Naive B cell (primary cell): ENCODE results near the gene B4GALNT3. TPM values are rescaled to one million over a fixed set of nuclear protein-coding genes. Genes with fewer than 3 reads are reported as not detected.

ENCODE experiments used
- ATAC-seq, 2 donors: fragments of 150-1000 bp; cut with Tn5 transposase; 2 replicates each; pipeline ENCODE4 v1.10.0; 2021; ENCODE audit warnings: low read depth in 2 of 2, mild to moderate bottlenecking in 2 of 2, moderate library complexity in 2 of 2
- DNase-seq: peaks from one replicate; pipeline ENCODE4 v3.0.0; 2022
- H3K27ac Mint-ChIP-seq, 6 donors: one replicate each; pipeline ENCODE4 v1.8.0; 2020 to 2022; ENCODE audit warnings: mild to moderate bottlenecking in 6 of 6, mixed read lengths in 6 of 6, moderate library complexity in 5 of 6, inconsistent platforms in 2 of 6
- H3K27me3 Mint-ChIP-seq, 3 donors: one replicate each; pipeline ENCODE4 v1.8.0; 2021 to 2022; ENCODE audit warnings: mixed read lengths in 3 of 3, mild to moderate bottlenecking in 1 of 3
- H3K36me3 Mint-ChIP-seq, 2 donors: one replicate each; pipeline ENCODE4 v1.8.0; 2020 to 2022; ENCODE audit warnings: mixed read lengths in 2 of 2, inconsistent platforms in 1 of 2, mild to moderate bottlenecking in 1 of 2
- H3K4me1 Mint-ChIP-seq, 3 donors: one replicate each; pipeline ENCODE4 v1.8.0; 2020 to 2022; ENCODE audit warnings: mixed read lengths in 3 of 3, inconsistent platforms in 1 of 3, mild to moderate bottlenecking in 1 of 3, moderate library complexity in 1 of 3
- H3K4me3 Mint-ChIP-seq, 8 donors: one replicate each; pipeline ENCODE4 v1.8.0; 2020 to 2022; ENCODE audit warnings: mild to moderate bottlenecking in 8 of 8, mixed read lengths in 8 of 8, moderate library complexity in 8 of 8, inconsistent platforms in 2 of 8
- H3K9me3 Mint-ChIP-seq, 7 donors: one replicate each; pipeline ENCODE4 v1.8.0; 2020 to 2022; ENCODE audit warnings: mixed read lengths in 7 of 7, mild to moderate bottlenecking in 5 of 7, inconsistent platforms in 2 of 7, moderate library complexity in 1 of 7
- polyA plus RNA-seq, 6 donors: library from polyadenylated mRNA; unstranded; fragments of 300-500 nt; fragmentation: Illumina TruSeq; gene quantifications; one replicate each; pipeline ENCODE4 v1.2.3, GENCODE V29; 2021; ENCODE audit warnings: low read depth in 6 of 6

The B4GALNT3 gene
- polyA plus RNA-seq, 6 donors from 2014 or later: 0.05 to 0.35 (median 0.29) TPM; not detected in 3

DNA sequence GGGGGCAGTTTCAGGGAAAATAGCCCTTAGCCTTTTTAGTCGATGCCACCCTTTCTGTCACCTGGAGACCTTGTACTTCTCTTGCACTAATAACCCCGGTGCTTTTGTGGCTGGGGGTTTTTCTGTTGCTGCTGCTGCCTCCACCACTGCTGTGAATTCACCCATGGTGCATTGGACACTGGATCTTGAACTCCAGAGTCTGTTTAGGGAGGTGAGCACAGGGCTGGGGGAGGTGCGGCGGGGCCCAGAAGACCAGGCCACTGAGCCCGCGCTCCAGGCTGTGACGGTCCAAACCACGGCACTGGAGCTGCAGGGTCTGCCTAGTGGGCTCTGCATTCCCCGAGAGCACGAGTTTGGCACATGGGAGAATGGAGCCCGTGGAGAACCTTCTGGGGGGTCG lies 102.9 kb downstream of the B4GALNT3 start:
- ATAC-seq (no peak), DNase-seq (no peak)
- H3K9me3 Mint-ChIP-seq: no peaks in the 10 kb centered on the region
- H3K4me1 Mint-ChIP-seq: peaks cover 27 to 32% (median 32%) of the 10 kb centered on the region in 3 donors
- H3K27me3 Mint-ChIP-seq: peaks cover 4 to 7% (median 6%) of the 10 kb centered on the region in 3 donors
- H3K27ac Mint-ChIP-seq: peak overlapping the region in 1 of 6 donors; percentile 42
- H3K4me3 Mint-ChIP-seq: peak overlapping the region in 1 of 8 donors; percentile 22
- no peaks in the 10 kb centered on the region for H3K36me3 Mint-ChIP-seq

DNA sequence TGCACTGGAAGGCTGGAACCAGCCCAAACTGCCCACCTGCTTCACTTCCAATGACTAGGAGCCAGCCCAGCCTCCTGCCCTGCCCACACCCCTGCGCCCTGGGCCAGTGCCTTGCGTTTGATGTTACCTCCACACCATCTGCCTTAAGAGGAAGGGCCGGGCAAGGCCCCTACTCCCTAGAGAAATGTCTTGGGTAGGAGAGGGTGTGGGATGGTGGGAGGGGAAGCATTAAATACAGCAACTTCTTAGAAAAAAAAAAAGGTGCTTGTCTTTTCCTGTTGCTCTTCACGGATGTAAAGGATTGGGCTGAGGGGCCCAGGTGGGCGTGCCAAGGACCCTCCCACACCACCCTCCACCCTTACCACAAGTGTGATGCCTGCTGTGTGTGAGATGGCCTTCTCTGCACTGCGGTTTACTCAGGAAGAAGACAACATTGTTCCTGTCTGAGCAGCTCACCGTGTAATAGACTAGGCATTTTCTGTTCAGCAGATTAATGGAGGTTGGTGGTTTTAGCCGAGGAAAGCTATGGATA lies 103.6 kb downstream of the B4GALNT3 start:
- no peak for DNase-seq

DNA sequence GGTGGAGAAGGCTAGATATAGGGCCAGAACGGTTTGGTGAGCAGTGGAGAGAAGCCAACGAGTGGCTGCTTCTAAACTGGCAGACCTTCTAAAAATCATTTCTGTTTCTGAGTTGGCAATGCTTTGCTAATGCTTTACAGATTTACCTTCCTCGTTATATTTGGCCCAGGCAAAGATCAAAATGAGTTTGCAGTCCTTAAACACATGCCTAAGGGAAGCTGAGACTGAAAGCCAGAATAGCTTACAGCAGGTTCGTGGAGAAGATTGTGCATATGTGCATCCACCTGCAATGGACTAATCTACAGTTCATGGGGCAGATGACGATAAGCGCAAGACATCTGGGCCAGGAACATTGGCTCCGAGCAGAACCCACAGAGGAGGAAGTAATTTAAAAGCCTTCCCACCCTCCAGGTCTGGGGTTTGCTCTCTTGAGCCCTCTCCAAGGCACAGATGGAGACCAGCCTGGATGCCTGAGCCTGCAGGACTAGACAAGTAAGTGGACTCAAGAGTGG lies 104.1 kb downstream of the B4GALNT3 start:
- Mint-ChIP-seq H3K27ac (peak overlapping the region in 4 of 6 donors; percentile 27 to 59 (median 45)), H3K4me3 (peak overlapping the region in 7 of 8 donors; percentile 33 to 84 (median 75)), H3K4me1 (peaks cover 27 to 32% (median 32%) of the 10 kb centered on the region in 3 donors), H3K36me3 (no peaks in the 10 kb centered on the region), H3K27me3 (peaks cover 4 to 7% (median 5%) of the 10 kb centered on the region in 3 donors), H3K9me3 (no peaks in the 10 kb centered on the region)
- no peak for DNase-seq
- peak; percentile 45 to 60 for ATAC-seq

More for the DNA sequence above, 103.6 kb downstream of the B4GALNT3 start:
- Mint-ChIP-seq H3K27me3 (peaks cover 4 to 7% (median 6%) of the 10 kb centered on the region in 3 donors), H3K4me1 (peaks cover 27 to 32% (median 32%) of the 10 kb centered on the region in 3 donors), H3K9me3 (no peaks in the 10 kb centered on the region), H3K4me3 (peak overlapping the region in 6 of 8 donors; percentile 53 to 84 (median 75)), H3K36me3 (no peaks in the 10 kb centered on the region), H3K27ac (peak overlapping the region in 4 of 6 donors; percentile 15 to 59 (median 40))
- peak; percentile 53 to 56 for ATAC-seq

DNA sequence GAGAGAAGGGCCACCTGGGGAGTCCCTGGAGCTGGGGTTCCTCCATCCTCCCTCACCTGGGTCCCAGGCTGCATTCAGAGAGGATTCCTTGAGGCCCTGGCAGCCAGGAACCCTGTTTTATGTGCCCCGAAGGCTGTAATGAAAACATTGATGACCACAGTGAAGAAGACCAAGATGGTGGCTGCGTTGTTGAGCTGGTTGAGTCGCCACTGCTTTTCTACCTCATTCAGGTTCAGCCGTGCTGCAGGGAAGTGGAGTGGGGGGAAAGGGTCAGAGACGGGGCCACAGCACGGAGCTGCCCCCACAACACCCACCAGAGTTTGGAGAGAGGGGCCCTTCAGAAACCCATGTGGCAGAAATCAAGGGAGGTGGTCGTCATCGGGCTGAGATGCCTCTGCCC lies 105.4 kb downstream of the B4GALNT3 start:
- no peak overlapping the region for H3K4me3 Mint-ChIP-seq
- no peak for DNase-seq
- ATAC-seq: no peak
- H3K27me3 Mint-ChIP-seq: peaks cover 0 to 2% (median 2%) of the 10 kb centered on the region in 3 donors
- H3K36me3 Mint-ChIP-seq: no peaks in the 10 kb centered on the region
- H3K9me3 Mint-ChIP-seq: no peaks in the 10 kb centered on the region
- H3K4me1 Mint-ChIP-seq: peaks cover 23 to 35% (median 27%) of the 10 kb centered on the region in 3 donors
- peak overlapping the region in 1 of 6 donors; percentile 82 for H3K27ac Mint-ChIP-seq

DNA sequence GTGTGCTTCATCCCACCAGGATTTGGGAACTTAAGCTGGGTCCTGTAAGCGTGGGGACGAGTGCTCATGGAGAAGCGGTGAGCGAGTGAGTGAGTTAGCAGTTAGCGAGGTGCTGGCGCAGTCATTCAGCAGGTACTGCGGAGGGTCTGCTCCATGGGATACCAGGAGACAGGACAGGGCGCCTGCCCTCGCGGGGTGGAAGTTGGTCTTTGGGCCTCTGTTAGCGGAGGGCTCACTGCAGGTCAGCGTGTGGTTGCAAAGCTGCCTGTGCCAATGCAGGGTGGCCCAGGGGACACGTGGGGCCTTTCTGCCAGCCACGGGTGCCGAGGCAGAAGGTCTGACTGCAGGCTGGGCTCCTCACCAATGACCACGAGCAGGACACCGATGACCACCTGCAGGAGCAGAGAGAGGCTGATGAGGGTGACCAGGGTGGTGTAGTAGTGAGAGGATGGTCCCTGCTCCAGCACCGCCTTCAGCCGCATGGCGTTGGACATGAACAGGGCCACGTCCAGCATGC lies 105.9 kb downstream of the B4GALNT3 start:
- no peaks in the 10 kb centered on the region for H3K36me3 Mint-ChIP-seq
- ATAC-seq (no peak), DNase-seq (no peak)
- no peak overlapping the region for H3K4me3 Mint-ChIP-seq
- H3K9me3 Mint-ChIP-seq: no peaks in the 10 kb centered on the region
- H3K27ac Mint-ChIP-seq: peak overlapping the region in 2 of 6 donors; percentile 26 to 82
- peaks cover 23 to 35% (median 27%) of the 10 kb centered on the region in 3 donors for H3K4me1 Mint-ChIP-seq
- H3K27me3 Mint-ChIP-seq: no peaks in the 10 kb centered on the region

DNA sequence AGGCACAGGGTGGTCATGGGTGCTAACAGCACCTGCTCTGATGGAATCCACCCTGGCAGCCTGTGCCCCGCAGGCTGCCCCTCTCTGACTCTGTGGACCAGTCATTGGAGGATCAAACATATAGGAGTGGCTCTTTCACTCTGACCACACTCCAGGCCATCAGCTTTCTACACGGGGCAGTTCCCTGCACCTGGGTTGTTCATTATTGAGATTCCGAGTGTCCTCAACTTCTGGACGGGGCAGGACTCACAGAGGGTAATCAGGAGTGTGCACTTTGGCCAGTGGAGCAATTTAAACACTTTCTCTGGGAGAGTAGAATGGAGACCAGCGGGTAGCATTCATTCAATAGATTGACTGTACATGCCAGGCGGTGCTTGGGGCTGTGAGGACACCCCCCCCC lies 108.7 kb downstream of the B4GALNT3 start:
- no peaks in the 10 kb centered on the region for H3K27me3 Mint-ChIP-seq
- H3K4me3 Mint-ChIP-seq: peak overlapping the region in 1 of 8 donors; percentile 55
- H3K9me3 Mint-ChIP-seq: no peaks in the 10 kb centered on the region
- DNase-seq (no peak), ATAC-seq (no peak)
- peak overlapping the region in 1 of 6 donors; percentile 84 for H3K27ac Mint-ChIP-seq
- no peaks in the 10 kb centered on the region for H3K36me3 Mint-ChIP-seq
- peaks cover 10 to 15% (median 10%) of the 10 kb centered on the region in 3 donors for H3K4me1 Mint-ChIP-seq

DNA sequence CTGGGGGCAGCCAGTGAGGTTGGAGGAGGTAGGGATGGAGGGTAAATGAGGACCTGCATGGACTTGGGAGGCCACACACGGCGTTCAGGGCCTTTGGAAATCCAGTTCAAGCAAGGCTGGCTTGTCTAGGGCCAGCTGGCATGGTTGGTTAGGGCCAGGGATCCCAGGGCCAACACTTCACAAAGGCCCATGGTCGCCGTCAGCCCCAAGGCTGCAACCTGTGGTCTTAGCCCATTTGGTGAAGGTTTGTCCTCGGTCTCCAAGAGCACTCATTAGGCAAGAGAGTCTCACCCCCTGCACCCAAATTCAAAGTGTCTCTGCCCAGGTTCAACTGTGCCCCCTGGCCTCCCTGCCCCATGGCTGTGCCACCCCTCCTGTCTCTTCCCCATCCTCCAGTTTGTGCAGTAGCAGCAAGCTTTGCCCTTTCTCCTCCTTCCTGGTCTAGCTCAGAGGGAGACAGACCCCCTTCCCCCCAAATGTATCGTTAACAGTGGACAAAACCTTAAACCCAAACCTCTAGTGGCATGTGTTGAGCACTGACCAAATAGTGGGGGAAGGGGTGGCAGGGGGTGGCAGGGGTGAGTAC lies 109.4 kb downstream of the B4GALNT3 start:
- Mint-ChIP-seq H3K27ac (peak overlapping the region in 1 of 6 donors; percentile 74), H3K4me1 (peaks cover 3 to 8% (median 3%) of the 10 kb centered on the region in 3 donors), H3K4me3 (peak overlapping the region in 7 of 8 donors; percentile 5 to 85 (median 61)), H3K27me3 (no peaks in the 10 kb centered on the region), H3K36me3 (no peaks in the 10 kb centered on the region), H3K9me3 (no peaks in the 10 kb centered on the region)
- DNase-seq (no peak), ATAC-seq (no peak)

DNA sequence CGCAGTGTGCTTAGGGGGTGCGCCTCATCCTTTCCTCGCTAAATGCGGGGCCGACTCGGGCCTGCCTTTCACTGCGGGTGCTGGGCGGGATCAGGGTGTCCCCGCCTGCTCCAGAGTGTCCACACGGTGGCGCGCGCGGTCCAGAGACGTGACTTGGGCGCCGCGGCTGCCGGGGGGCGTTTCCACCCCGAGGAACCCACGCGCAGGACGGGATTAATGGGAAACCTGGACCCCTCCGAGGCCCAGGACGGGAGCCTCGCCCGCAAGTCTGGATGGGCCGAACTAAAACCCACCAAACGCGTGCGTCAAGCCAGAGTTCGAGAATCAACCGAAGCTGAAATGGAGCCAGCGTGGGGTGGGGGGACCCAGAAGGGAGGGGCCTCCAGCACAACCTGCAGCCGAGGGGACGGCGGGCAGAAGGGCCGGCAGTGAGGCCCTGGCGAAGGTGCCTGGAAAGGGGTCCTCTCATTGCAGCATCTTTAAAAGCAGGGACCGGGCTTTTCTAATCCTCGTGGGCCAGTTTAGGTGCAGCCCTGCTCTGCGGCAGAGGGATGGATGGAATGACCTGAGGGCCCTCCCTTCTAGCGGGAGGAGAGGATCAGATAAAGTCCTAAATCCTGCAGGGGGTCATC lies 110.2 kb downstream of the B4GALNT3 start:
- Mint-ChIP-seq H3K27me3 (no peaks in the 10 kb centered on the region), H3K4me1 (peaks cover 0 to 7% (median 0%) of the 10 kb centered on the region in 3 donors), H3K9me3 (no peaks in the 10 kb centered on the region), H3K4me3 (peak overlapping the region; percentile 48 to 89 (median 82)), H3K36me3 (no peaks in the 10 kb centered on the region), H3K27ac (peak overlapping the region in 1 of 6 donors; percentile 74)
- DNase-seq: peak; percentile 77
- peak; percentile 97 to 98 for ATAC-seq

DNA sequence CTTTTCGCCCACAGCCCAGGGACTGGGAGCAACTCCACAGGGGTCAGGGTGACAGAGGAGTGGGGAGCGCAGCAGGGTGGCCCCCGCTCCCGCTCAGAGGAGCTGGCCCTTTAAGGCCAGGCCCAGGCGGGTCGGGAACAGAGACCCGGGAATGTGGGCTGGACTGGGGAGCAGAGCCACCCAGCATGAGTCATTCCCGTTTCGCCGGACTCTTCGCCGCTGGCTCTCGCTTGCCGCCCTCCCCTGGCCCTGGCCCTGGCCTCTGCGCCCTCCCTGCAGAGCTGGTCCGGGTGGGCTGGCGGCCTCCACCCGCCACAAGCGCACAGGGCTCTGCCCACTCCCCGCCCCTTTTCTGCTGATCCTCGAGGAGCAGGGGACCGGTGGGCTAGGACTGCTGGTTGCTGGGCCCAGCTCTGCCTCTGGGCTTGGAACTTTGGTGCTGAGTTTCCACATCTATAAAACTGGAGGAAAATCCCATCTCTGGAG lies 110.7 kb downstream of the B4GALNT3 start:
- Mint-ChIP-seq H3K27ac (no peak overlapping the region), H3K4me3 (peak overlapping the region in 4 of 8 donors; percentile 32 to 78 (median 36)), H3K4me1 (peaks cover 0 to 7% (median 0%) of the 10 kb centered on the region in 3 donors), H3K9me3 (no peaks in the 10 kb centered on the region), H3K27me3 (no peaks in the 10 kb centered on the region), H3K36me3 (no peaks in the 10 kb centered on the region)
- ATAC-seq (no peak), DNase-seq (no peak)

DNA sequence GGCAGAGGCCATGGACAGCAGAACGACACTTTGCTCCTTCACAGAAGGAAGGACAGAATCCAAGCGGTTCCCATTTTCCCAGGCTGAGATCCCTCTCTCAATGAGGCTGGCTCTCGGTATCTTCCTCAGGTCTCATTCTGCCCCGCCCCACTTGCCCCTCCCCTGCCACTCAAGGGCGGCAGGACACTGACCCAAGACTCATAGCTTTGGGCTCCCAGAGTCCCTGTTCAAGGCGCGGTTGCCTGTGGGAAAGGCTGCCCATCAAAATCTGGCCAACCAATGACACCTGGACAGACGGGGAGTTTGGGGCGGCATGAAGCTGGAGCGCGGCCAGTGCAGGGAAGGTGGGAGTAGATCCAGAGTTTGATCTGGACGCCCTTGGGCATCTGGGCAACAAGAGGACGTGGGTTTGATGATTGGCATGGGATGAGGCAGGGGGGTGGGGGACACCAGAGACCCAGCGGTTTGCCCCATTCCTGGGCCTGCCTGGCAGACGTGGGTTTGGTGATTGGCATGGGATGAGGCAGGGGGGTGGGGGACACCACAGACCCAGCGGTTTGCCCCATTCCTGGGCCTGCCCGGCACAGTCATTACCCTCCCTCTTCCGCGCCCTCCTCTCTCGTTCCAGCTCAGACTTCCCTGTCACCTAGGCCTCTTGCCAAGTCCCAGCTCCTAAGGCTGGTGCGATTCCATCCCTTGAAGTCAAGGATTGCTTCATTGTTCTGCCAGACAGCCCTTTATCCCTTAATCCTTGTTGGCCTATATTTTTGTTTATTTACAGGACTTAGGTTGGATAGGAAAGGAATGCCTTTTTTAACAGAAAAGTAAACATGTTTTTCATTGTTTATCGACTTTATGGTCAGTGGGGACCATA lies 111.4 kb downstream of the B4GALNT3 start:
- H3K27me3 Mint-ChIP-seq: no peaks in the 10 kb centered on the region
- H3K36me3 Mint-ChIP-seq: no peaks in the 10 kb centered on the region
- H3K4me1 Mint-ChIP-seq: peaks cover 0 to 10% (median 3%) of the 10 kb centered on the region in 3 donors
- ATAC-seq: no peak
- DNase-seq: no peak
- no peaks in the 10 kb centered on the region for H3K9me3 Mint-ChIP-seq
- H3K4me3 Mint-ChIP-seq: peak overlapping the region in 6 of 8 donors; percentile 17 to 72 (median 38)
- peak overlapping the region in 1 of 6 donors; percentile 48 for H3K27ac Mint-ChIP-seq

DNA sequence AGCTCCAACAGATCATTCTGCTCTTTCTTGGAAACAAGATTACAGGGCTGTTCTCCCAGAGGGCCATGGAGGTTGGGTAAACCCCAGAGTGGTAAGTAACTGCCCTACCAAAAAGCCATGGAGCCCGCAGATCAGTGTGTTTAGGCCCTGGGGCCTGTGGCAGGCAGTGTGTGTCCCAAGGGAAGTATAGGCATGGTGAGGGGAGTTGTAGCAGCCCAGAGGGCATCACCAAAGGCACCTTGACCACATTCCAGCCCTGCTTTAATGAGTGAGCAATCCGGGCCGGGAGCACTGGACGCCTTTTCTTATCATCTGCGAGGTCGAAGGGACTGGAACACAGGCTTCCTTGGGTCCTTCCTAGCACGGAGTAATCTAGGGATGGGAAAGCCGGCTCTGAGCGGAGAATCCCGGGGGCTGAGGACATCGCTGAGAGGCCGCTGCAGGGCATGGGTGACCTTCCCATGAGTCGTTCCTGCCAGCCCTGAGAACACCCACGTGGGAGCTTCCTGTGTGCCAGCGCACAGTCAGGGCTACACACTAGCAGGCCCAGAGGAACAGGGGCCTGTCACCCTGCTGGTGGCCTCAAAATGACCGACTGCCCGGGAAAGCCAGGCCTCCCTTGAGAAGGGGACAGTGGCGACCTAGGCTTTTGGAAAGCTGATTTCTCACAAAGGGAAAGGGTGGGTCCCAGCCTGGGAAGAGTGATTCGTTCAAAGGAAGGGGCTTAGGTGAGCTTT lies 112.2 kb downstream of the B4GALNT3 start:
- DNase-seq (no peak), ATAC-seq (no peak)
- peaks cover 3 to 14% (median 11%) of the 10 kb centered on the region in 3 donors for H3K4me1 Mint-ChIP-seq
- H3K27ac Mint-ChIP-seq: peak overlapping the region in 1 of 6 donors; percentile 27
- H3K9me3 Mint-ChIP-seq: no peaks in the 10 kb centered on the region
- peak overlapping the region in 3 of 8 donors; percentile 16 to 35 (median 17) for H3K4me3 Mint-ChIP-seq
- no peaks in the 10 kb centered on the region for H3K27me3 Mint-ChIP-seq
- no peaks in the 10 kb centered on the region for H3K36me3 Mint-ChIP-seq

DNA sequence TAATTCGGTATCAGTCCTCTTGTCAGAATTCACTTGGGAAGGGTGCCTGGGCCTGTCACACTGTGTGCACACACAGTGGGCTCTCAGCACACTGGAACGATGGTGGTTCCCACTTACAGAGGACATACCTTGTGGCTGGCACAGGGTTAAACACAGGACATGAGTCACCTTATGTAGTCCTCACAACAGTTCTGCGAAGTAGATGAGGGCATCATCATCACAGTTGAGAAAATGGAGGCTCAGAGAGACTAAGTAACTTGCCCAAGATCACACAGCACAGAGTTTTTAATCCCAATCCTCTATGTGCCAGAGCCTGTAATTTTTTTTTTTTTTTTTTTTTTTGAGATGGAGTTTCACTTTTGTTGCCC lies 112.8 kb downstream of the B4GALNT3 start:
- ATAC-seq: no peak
- Mint-ChIP-seq H3K4me1 (peaks cover 3 to 14% (median 11%) of the 10 kb centered on the region in 3 donors), H3K9me3 (no peaks in the 10 kb centered on the region), H3K27ac (no peak overlapping the region), H3K27me3 (no peaks in the 10 kb centered on the region), H3K4me3 (no peak overlapping the region), H3K36me3 (no peaks in the 10 kb centered on the region)
- no peak for DNase-seq
